ENCODE data around the gene HHAT. TPM values are rescaled to one million over a fixed set of nuclear protein-coding genes. Genes with fewer than 3 reads are reported as not detected.

Gene HHAT
- total and polyA plus RNA-seq, 2 of the 13 experiments (the other 11 are each of a cell fraction or from before 2014, with no cell fraction given), result 2.6 to 4.9 TPM

- intact Hi-C loops (cut with micrococcal nuclease; ENCODE audit: unreplicated experiment) (no loop called here), in situ Hi-C loops (cut with HindIII; ENCODE audit: extremely low pct_ligation_motif_present, low pct_unique_long_range_greater_than_20kb) (no loop called here)
- Histone ChIP-seq H3K27me3 (ENCODE audit: control insufficient read depth in 1 of 2, insufficient read depth in 2 of 2, low read length in 2 of 2) (no peaks in the 10 kb centered on the region), H4K20me1 (ENCODE audit: insufficient read depth, low read length) (no peaks in the 10 kb centered on the region), H3K4me1 (ENCODE audit: insufficient read depth, low read length) (no peaks in the 10 kb centered on the region), H3K4me2 (ENCODE audit: low read depth, low read length) (no peak overlapping the region), H3K79me2 (ENCODE audit: insufficient read depth, low read length) (no peaks in the 10 kb centered on the region), H3K36me3 (replicated peaks in 1 of 2; ENCODE audit: control insufficient read depth in 1 of 2, insufficient read depth in 2 of 2, low read length in 2 of 2) (no peaks in the 10 kb centered on the region), H2AFZ (ENCODE audit: low read length) (no peak overlapping the region), H3K4me3 (replicated peaks in 1 of 3; ENCODE audit: insufficient read depth in 1 of 3, low read depth in 2 of 3, low read length in 3 of 3) (no peak overlapping the region), H3K9me3 (ENCODE audit: low read length) (no peaks in the 10 kb centered on the region), H3K27ac (ENCODE audit: extremely low read length, insufficient read depth, low read length) (no peak overlapping the region), H3K9ac (ENCODE audit: insufficient read depth, low read depth, low read length) (no peak overlapping the region)
- TF ChIP-seq ZSCAN25 (CRISPR knock-in tag; IDR thresholded peaks at IDR 0.05), result no peak
- no peak for TF ChIP-seq GZF1 (CRISPR knock-in tag; IDR thresholded peaks at IDR 0.05)
- no peak for TF ChIP-seq TAF15 (IDR thresholded peaks at IDR 0.05; ENCODE audit: low read depth, low read length, poor library complexity, severe bottlenecking)
- TF ChIP-seq MNT (IDR thresholded peaks at IDR 0.05), result no peak
- no peak for TF ChIP-seq FOXO4 (CRISPR knock-in tag; conservative IDR thresholded peaks at IDR 0.05)
- no peak for TF ChIP-seq TCF12 (IDR thresholded peaks at IDR 0.05)
- no peak for TF ChIP-seq TCF12 (CRISPR knock-in tag; IDR thresholded peaks at IDR 0.05)
- no peak for TF ChIP-seq GPBP1L1 (CRISPR knock-in tag; IDR thresholded peaks at IDR 0.05)
- TF ChIP-seq ELK4 (CRISPR knock-in tag; IDR thresholded peaks at IDR 0.05; ENCODE audit: borderline replicate concordance), result no peak
- TF ChIP-seq HMGXB3 (CRISPR knock-in tag; IDR thresholded peaks at IDR 0.05; ENCODE audit: borderline replicate concordance), result no peak
- DNase-seq (ENCODE audit: low spot score), result no peak
- WGBS (ENCODE audit: low lambda C conversion rate), result 44% methylated on average over 2 of the region's 3 CpGs
- FAIRE-seq, result no peak
- no peak for ATAC-seq
- no TSS peak for BruUV-seq (replicated peaks)
- CTCF ChIA-PET (ENCODE audit: low intra/inter-chr PET ratio, low total read pairs), result no interaction called here
- POLR2A ChIA-PET, result no interaction called here
Measured at GRCh38 chr1:210689826-210690225, 361.1 kb downstream of the HHAT start.
